ENCODE measurements around the gene RPL18A.
A peak's percentile ranks its signal among the peaks of the same experiment; 100 is the strongest.

Gene RPL18A

DNA sequence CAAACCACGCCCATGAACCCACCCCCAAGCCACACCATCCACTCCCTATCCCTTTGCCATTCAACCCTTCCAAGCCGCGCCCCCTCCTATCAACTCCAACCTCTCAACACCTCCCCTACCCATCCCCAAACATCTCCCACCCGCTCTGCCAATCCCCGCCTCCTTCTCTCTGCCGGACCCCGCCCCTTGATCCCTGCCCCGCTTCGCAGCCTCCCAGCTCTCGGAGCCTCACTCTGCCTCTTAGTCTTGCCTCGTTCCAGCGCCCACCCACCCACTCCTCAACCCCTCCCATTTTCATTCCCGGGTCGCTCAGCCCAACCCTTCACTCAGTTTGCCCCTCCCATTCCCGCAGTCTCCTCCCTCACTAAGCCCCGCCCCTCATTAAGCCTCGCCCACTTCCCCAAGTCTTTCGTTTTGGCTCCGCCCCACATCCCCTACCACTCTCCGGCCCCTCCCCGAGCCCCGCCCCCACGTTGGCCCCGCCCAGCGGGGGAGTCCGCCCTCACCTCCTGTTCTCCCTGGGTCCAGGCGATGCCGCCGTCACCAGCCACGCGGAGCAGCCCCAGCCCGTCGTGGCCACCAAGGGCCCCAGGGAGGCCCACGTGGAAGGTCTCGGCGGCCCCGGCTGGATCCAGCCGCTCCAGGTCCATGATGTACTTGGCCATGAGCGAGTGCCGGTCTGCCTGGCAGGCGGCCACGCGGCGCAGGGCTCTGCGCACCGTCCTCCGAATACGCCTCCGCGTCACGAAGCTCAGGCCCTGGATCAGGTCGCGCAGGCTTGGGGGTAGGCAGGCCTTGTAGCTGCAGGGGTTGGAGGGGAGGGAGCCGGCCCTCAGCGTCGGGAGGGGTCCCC, 17.7 kb upstream of the RPL18A start:
- DNase-seq (ENCODE audit: low read depth), result peak; percentile 85

DNA sequence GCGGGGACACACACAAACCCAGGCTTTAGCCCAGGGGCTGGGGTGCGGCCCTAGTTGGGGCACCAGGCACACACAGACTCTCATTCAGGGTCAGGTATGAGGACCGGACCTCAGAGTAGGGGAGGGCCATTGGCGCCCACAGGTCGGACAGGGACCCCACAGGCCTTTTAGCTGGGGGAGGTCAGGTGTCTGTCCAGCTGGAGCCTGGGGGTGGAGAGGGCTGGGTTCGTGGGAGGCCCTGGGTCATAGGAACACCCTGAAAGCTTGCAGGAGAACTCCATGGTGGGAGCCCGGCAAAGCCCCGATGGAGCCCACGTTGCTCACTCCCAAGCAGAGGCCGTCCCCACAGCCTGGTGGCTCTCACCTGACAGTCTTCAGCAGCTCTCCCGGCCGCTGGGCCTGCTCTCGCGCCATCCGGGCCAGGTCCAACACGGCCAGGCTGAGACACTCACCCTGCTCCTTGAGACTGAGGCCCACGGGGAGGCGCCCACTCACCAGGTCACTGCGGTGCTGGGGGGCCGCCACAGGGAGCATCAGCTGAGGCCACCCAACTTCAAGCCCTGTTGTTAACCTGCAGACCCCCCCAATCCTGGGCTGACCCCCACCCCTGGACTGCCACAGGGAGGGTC, 16.9 kb upstream of the RPL18A start:
- no peak for DNase-seq (ENCODE audit: low read depth)

DNA sequence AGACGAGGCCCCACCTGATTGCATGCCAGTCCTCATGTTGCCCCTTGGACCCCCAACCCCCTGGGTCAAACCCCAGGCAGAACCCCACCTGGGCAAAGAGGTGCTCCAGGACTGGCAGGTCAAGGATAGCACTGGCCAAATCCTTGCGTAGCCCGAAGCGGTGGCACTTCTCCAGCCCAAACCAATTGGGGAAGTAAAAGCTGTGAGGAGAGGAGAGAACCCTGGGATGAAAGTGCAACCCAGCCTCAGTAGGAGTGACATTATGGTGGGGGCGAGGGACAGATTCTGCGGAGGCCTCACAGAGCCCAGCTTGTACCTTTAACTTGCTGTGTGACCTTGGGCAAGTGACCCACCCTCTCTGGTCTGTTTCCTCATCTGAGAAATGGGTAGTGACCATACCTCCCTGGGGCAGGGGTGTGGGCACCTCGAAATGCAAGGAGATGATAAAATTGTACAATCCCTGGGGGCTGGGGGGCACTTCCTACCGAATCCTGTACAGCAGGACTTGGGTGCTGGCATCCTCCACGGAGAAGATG, 16.4 kb upstream of the RPL18A start:
- DNase-seq (ENCODE audit: low read depth), result no peak

DNA sequence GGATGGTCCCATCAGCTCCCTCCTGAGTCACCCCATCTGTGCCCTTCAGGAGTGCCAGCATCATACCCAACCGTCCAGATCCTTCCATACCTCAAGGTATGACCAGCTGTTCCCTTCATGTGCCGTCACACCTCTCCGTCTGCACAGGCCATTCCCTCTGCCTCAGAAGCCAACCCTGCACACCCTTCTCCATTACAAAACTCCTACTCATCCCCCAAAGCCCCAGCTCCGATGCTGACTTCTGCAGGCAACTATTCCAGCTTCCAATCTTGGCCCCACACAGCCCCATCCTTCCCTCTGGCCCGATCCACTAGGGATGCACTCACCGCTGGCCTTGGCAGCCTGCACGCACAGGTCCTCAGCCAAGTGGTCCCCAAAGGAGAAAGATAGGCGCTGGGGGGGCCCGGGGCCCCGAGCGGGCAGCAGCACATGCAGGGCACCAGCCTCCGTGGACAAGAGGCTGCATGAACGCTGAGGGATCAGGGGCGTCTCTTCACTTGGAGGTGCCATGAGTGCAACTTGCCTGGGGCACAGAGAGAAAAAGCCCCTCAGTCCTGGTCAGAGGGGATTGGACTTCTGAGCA, 15.7 kb upstream of the RPL18A start:
- no peak for DNase-seq (ENCODE audit: low read depth)

DNA sequence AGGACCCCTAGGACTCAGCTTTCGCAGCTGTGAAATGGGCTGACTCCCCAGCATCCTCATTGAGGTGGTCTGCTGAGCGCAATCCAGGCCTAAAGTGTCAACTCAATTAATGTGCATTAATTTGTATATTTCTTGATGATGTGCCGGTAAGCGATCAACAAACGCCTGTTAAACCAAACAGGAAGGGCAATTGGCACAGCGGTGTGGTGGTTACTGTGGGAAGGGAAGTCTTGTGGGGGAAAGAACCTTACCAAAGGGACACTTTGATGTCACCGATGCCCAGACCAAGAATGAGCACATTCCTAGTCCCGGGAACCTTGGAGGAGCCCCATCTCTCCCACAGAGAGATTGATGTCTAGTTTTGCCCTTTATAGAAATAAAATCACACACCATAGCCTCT, 13.6 kb upstream of the RPL18A start:
- no peak for DNase-seq (ENCODE audit: low read depth)

DNA sequence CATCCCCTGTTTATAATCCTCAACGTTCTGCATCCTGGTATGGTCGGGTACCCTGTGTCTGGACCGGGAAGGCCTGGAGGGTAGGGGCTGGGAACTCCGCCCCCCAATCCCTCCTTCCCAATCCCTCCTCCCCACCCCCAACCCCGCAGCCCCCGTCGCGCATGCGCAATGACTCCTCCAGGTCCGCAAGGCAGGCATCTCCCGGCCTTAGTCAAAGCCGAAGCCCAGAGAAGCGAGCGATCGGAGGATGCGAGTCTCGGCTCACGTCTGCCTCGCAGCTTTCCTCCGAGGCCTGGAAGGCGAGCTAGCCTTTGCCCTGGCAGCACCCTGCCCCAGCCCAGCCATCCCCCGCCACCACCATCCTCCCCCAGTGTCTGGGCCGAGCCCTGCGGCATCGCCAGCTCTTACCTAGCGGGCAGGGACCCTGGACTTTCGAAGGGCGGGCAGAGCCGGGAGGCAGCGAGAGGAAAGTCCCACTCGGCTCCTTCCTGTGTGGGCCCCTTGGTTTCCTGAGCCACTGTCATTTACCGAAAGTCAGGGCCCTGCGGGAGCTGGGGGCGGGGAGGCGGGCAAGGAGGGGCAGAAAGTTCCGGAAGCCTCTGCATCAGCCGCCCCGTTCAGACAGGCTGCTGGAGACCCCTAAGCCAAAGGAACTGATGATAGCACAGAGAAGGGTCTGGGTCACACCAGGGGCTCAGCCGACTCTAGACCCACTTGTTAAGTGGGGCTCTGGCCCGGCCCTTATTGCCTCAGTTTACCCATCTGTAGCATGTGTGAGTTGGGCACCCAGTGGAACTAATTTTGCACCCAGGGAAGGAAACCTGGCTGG, 12.0 kb upstream of the RPL18A start, which contains the start of gene JAK3:
Gene JAK3 (minus strand): TSS at position 445 of the 829 bp plus-strand sequence. CDS start 3,565 bp downstream, outside the sequence.
- peak; percentile 63 for DNase-seq (ENCODE audit: low read depth)

DNA sequence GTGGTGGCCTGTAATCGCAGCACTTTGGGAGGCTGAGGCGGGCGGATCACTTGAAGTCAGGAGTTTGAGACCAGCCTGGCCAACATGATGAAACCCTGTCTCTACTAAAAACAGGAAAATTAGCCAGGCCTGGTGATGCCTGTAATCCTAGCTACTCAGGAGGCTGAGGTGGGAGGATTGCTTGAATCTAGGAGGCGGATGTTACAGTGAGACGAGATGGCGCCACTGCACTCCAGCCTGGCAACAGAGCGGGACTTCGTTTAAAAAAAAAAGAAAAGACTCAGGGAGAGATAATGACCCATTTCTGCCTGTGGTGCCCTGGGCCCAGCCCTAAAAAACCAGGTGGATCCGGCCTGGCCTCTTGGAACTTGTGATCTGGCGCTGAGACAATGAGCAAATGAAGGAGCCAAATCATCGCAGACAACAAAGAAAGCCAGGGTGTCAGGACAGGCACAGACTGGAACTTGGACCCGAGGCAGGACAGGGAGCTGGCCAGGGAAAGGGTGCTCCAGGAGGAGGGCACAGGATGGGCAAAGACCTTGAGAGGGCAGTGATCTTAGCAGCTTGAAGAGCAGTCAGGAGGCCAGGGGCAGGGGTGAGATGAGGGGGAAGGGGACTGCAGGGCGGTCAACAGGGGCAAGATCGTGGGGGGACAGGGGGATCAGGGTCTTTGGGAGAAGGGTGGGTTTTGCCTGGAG, 11.0 kb upstream of the RPL18A start:
- no peak for DNase-seq (ENCODE audit: low read depth)

DNA sequence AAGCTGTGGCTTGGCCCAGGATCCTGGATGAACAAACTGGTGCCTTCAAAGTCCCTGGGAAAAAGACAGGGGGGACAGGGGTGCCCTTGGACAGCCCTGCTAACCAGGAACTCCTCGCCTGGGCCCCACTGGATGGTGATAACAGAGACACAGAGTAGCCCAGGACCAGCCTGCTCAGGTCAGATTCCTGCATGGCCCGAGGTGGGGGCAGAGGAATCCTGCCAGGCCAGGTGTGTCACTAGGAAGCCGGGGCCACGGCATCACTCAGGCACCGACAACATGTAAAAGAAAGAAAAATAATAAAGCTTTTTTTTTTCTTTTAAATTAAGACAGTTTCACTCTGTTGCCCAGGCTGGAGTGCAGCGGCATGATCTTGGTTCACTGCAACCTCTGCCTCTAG, 5.6 kb upstream of the RPL18A start:
- no peak for DNase-seq (ENCODE audit: low read depth)

DNA sequence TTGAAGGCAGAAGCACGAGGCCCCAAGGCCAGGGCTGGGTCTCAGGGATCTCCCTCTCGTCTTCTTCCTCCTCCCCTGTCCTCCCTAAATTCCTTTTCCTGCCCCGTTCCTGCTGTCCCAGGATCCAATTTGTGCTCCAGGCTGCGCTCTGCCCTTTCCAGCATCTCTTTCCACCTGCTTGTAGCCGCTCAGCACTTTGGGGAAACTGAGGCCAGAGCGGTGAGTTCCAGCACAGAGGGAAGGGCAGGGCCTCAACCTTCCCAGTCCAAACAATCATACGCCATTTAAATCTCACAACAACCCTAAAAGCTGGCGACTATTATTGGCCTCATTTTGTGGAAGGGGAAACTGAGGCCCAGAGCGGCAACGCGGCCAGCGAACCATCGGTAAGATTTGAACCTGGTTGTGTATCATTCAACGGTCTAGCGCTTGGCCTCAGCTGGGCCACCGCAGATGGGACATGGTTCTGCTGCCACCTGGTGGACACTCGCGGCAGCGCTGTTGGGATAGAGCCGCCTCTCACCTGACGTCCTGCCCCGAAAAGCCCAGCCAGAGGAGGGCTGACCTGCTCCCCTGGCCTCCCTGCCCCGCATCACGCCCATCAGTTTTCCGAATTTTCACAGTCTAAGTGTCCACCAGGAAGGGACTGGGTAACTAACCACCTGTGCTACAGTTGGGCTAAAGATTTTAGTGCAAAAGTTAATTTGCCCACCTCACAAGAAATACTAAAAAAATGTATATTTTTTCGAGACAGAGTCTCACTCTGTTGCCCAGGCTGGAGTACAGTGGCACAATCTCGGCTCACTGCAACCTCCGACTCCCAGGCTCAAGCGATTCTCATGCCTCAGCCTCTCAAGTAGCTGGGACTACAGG, 4.2 kb upstream of the RPL18A start:
- DNase-seq (ENCODE audit: low read depth), result peak; percentile 79

DNA sequence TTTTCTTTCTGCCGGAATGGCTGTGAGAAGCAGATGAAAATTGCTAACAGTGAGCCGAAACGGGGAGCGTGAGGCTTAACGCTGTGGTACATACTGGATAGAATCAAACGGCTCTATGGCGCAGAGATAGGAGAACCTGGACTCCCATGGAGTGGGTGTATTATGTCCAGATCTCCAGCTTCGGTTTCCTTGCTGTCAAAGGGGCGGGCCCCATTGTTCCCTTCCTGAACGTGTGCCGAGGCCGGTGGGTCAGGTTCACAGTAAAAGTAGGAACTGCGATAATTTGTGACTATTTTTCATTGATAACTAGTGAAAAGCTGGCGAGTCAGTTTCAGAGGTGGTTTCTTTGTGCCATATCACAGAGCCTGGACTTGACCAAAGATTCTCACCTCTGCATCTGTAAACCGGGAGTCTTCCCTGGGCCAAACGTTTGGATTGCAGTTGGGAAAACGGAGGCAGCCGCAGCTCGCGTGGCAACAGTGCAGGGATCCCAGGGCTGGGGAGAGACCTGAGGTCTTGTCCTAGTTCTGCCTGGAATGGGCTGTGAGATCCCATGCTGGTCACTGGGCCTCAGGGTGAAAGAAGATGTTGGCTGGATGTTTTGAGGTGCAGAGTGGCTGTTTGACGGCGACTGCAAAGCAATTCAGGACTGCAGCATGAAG, 752 bp downstream of the RPL18A start:
- DNase-seq (ENCODE audit: low read depth), result peak; percentile 28

DNA sequence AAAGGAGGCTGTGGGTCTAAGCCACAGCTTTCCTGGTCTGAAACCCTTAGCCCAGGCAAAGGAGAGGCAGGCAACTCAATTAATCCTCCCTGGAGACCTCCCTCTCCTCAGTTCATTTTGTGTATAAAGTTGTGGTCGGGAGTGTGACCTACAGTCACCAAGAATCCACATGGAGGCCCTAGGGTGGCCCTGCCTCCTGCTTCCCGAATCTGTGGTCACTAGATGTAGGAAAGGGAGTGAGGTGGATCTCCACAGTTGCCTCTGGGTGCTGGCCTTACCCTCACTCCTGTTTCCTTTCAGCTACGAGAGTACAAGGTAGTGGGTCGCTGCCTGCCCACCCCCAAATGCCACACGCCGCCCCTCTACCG, 1.3 kb downstream of the RPL18A start:
- DNase-seq (ENCODE audit: low read depth), result peak; percentile 42

DNA sequence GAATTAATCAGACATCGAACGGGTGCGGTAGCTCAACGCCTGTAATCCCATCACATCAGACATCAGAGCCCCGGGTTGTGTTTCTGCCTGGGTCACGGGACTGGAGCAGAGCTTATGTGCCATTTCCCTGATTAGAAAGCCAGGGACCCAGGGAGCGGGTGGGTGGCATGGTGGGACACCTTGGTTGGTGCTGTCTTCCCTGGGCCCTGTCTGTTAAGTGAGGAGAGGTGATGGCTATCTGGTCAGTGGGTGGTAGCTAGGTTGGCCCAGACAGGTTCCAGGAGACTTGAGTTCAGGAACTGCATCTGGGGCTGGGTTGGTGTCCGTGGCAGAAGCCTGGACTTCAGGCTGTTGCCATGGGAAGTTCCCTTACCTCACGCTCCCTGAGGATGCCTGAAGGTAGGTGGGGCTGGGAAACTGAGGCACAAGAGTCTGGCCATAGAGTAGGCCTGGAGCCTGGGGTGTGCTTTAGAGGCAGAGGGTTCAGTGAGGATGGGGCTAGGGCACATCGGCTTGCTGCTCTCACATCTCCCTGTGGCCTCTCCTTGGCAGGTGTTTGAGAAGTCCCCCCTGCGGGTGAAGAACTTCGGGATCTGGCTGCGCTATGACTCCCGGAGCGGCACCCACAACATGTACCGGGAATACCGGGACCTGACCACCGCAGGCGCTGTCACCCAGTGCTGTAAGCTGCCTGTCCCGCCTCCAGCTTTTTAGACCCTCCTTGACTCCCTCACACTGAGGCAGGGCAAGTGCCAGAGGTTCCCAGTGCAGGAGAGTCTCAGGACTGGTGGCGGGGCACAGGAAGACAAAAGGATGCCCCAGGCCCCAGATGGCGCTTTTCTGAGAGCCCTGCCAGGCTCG, 2.1 kb downstream of the RPL18A start:
- DNase-seq (ENCODE audit: low read depth), result no peak

DNA sequence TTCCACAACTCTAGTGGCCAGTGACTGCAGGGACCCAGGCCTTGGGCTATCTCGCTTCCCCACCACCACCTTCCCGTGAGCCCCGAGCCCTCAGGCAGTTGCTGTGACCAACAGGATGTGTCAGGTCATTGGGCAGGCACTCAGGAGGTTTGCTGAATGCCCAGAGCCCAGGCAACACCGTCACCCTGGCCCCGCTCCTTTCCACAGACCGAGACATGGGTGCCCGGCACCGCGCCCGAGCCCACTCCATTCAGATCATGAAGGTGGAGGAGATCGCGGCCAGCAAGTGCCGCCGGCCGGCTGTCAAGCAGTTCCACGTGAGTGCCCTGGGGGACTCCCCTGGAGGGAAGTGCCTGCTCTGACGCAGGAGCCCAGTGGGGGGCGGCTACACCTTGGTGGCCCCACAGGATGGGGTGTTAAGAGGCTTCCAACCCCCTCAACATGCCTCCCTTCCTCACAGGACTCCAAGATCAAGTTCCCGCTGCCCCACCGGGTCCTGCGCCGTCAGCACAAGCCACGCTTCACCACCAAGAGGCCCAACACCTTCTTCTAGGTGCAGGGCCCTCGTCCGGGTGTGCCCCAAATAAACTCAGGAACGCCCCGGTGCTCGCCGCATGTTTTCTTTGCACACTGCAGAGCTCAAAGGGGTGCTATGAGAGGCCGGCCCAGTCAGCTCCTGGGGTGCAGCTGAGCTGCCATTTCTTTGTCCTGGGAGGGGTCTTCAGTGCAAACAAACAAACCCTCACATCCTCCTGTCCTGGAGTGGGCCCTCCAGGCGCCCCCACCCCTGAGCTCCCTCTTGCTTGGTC, 3.2 kb downstream of the RPL18A start:
- DNase-seq (ENCODE audit: low read depth), result no peak

DNA sequence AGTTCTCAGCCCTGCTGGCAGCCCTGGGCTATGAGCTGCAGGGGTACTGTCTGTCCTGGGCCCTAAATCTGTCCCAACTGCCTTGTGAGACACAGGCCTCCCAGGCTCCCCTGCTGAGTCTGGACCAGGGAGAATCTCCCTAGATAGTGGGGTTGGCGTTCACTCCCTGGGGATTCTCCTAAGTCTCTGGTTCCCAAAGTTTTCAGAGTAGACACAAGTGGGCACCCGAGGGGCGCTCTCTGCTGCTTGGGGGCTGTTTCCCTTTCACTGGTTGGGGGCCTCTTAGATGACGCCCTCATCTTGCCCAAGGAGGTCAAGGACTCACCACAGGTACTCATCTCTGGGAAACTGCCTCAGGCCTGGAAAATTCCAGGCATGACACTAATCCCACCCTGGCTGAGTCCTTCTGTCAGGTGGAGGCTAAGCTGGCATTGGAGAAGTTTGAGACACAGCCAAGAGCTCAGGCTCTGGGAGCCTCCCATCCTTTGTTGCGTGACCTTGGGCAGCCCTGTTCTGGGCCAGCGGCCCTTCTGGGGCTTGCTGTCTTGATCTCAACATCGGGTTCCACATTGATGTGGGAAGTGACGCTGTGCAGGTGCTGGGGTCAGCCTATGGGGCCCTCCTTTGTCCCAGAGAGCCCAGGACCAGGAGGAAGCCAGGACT, 3.9 kb downstream of the RPL18A start:
- DNase-seq (ENCODE audit: low read depth), result peak; percentile 32

DNA sequence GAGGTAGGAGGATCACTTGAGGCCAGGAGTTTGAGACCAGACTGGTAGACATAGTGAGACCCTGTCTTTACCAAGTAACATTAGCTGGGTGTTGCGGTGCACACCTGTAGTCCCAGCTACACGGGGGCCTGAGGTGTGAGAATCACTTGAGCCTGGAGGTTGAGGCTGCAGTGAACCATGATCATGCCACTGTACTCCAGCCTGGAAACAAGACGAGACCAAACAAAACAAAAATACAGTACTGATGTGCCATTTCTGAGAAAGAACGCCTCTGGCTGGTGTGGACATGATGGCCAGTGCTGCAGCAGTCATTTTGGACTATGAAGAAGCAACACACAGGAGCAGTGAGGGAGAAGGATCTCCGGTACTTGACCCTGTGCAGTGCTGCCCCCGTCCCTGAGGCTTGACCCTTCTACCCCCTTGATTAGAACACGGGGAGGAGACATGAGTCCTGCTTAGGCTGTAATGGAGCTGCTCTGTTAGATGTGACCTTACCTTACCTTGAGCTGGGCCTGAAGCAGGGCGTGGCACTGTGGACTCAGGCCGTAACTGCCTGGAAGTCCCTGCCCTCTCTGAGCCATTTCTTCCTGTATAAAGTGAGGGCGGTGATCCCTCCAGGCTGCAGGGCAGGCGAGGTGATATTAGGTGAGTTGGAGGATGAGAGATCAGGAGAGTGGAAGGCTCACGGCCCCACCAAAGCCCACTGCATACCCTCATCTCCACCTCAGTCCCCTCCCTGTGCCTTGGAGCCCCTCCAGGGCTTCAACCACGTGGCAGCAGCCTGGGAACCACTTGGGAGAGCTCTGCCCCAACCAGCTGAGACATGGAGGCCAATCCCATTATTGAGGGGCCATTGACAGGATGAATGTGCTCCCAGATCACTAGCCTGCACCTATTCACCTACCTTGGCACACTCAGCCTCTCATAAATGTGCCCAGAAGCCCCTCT, 5.9 kb downstream of the RPL18A start:
- peak; percentile 67 for DNase-seq (ENCODE audit: low read depth)

DNA sequence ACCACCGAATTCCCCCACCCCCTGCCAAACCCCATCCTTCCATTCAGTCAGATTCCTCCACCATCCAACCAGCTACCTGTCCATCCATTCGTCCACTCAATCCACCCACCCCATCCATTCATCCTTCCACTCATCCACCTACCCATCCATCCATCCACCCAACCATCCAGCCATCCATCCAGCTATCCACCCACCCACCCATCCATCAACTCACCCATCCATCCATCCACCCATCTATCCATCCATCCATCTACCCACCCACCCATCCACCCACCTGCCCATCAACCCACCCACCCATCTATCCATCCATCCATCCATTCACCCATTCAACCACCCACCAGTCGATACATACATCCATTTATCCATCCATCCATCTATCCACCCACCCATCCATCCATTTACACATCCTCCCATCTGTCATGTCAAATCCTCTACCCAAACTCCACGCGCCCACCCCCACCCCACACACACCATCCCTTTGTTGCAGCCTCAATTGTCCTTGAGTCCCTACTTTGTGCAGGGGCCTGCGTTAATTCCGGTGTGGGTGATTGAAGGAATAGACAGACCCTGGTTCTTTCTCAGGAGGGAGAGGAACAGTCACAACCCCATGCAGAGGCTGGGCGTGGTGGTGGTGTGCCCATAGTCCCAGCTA, 6.7 kb downstream of the RPL18A start:
- DNase-seq (ENCODE audit: low read depth), result peak; percentile 23
